Activated CD4-positive, CD25-positive, alpha-beta regulatory T cell treated with anti-CD3 and anti-CD28 coated beads, Interleukin-2, amount 50 U/mL, for 16 hours (primary cell): ENCODE results near the gene ICA1.

ENCODE experiments used
- DNase-seq: peaks from one replicate; pipeline ENCODE4 v3.0.0-alpha.2; 2020; ENCODE audit warnings: low read depth, low spot score

ICA1 gene

DNA sequence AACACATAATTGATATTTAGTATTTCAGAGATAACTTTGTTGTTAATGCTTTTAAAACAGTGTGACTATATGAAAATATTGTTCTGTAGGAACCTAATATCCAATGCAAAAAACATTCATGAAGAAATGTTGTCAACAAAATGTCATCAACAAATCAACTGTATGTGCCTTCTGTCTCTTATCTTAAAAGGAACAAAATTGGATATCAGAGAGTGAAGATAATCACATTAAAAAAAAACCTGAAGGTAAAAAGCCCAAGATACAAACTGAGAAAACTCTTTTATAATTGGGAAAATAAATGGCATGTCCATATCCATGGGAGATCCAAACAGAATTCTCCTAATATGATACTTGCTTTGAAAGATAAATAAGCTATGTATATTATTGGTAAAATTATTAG lies 33.9 kb downstream of the ICA1 start:
- no peak for DNase-seq

DNA sequence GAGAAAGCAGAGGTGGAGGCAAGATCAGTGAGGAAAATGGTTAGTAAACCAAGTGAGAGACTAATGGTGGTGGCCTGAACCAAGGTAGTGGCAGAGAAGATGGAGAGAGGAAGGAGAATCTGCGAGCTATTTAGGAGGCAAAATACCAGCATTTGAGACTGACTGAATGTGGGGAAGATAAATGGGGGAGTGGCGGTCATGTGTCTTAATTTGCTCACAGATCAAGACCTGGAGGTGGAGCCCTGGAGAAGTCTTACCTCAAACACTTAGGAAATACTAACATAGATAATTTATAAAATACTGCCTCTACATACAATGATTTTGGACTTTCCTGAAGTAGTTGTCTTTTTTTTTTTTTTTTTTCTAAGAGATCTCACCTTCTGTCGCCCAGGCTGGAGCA lies 34.7 kb downstream of the ICA1 start:
- no peak for DNase-seq

DNA sequence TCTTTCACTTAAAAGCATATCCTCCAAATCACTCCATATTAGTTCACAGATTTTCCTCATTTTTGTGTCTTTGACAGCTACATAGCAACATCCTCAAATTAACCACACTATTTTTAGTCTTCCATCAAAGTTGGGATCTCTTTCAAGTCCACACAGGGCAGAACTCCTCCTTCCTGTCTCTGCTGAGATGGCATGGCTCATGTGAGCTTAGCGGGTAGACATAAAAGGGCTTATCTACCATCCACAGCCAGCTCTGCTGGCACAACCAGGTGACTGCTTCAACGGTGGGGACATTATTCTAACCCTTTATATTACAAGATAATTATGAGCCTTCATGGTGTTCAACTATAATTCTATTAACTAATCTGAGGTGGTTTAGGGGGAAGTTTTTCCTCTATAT lies 35.5 kb downstream of the ICA1 start:
- no peak for DNase-seq

GRCh38 chr7:8221567-8221966 lies 40.4 kb downstream of the ICA1 start:
- DNase-seq = no peak

DNA sequence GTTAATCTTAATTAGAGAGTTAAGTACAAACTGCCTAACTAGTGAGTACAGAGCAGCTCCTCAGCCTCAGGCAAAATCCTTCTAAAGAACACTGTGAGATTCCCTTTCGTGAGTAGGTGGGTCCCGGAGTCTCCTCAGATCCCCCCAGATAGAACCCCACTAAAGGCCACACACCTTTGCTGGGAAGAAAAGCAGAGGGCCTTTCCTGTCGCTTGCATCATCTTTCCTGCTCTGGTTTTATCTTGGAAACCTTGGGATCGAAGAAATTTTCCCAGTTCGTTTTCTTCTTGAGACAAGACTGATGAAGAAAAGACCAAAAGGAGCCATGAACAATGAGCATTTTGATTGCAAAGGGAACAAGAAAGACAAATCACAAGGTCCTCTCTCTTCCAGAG lies 40.9 kb downstream of the ICA1 start:
- DNase-seq = no peak

DNA sequence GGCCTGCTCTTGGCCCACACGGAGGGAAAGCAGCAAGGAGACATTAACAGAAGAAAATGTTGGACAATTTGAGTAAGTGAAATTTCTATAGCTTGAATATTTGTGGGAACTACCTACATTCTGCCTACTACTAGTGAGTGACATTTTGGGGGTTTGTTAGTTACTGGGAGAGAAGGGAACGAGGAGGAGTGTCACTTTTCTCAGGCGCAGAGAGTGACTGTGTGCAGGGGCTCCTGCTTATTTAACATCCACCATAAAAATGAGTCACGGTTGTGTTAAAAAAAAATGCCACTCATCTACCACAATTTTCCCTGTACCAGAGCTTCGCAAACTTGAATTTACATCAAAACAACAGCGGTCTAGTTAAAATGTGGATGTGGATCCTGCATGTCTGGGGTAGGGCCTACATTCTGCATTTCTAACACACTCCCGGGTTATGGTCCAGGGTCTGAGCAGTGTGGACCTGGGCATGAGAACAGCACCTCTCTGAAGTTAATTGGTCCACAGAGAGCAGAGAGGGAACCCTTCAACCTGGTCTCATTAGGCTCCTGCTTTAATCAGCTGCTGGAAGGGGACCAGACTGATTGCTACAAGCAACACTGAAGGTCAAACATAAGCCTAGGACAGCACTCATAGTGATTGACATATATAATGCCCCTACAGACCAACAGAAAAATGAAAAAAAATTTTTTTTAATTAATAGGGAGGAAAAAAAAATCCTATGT lies 41.4 kb downstream of the ICA1 start:
- DNase-seq = no peak

DNA sequence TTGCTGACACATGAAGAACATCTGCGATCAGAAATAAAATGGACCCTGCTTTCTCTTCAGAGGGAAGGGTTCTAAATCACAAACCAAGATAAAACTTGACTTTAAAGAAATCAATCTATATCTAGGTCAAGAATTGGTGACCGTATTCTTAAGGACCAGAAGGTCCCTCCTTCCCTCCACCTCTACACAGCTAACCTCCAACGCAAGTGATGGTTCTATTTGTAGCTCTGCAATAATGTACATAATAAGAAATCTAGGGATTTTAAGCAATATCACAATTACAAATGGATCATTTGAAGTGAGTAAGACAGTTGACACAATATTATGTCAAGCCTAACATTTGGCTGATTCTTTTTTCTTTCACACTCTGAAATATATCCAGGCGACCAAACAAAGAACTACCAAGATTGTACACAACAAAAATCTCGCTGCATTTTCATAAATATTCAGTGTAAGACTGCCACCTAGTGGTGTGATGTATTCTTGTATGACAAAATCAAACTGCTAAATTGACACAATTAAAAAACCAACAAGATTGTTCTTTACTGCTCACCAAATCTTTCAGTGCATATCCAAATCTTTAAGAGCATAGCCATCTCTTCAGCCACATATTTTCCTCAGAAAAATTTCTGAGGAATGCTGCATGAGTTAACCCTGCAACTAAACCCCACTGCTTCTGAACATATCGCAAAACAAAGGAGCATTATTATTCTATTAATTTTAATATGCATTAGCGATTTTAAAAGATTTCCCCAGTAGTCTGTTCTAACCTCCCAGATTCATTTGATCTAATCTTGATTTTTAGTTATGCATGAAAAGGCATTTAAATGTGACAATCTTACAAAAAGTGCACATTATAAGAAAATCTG lies 44.5 kb downstream of the ICA1 start:
- no peak for DNase-seq

- no peak for DNase-seq
Observed at GRCh38 chr7:8216334-8216690, 45.7 kb downstream of the ICA1 start.

- no peak for DNase-seq
Observed at GRCh38 chr7:8215648-8216333, 46.2 kb downstream of the ICA1 start.

- DNase-seq = no peak
Observed at GRCh38 chr7:8214244-8214824, 47.6 kb downstream of the ICA1 start.

DNA sequence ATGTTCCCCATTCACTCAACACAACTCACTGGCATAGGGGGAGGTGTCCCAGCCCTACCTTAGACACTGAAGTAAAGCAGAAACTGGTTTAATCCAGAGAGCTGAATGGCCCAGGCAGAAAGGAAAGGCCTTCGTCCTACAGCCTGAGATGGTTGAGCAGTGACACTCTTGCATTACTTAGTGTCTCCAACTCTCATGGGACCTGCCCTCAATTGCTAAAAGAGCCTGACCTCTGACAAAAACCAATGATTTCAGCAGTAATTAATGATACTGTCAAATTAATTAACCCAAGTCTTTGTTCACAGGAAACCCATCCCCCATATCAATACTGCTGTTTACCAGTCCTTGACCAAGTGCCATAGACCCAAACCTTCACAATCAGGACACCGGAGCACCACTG lies 48.6 kb downstream of the ICA1 start:
- no peak for DNase-seq

DNA sequence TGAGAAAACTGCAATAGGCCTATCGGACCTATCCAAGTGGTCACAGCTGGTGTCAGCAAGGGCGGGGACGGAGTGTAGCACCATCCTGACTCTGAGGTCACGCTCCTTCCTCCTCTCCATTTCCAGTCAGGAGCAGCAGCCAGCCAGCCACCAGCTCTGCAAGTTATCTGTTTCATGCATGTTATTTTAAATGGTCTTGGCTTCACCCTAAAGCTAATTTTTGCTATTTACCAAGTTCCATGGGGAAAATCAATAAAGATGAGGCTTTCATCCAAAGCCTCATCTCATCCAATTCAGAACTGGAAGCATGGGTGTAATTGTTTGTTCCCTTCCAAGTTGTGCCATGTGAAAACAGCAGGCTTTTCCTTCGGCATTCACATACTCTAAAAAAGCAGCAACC lies 49.3 kb downstream of the ICA1 start:
- DNase-seq = no peak

DNA sequence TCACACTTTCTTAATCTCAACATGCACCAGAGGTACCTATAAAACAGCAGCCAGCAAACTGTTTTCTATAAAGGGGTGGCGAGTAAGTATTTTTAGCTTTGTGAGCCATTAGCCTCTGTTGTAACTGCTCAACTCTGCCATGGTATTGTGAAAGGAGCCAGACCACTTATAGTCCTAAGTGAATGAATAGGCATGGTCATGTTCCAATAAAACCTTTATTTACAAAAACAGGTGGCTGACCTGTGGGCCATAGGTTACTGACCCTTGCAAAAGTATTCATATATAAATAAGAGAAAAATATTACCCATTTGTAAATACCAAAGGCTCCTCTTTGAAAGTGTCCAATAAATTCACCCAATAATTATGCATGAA lies 50.3 kb downstream of the ICA1 start:
- DNase-seq = no peak

- no peak for DNase-seq
Observed at GRCh38 chr7:8210845-8211724, 50.9 kb downstream of the ICA1 start.

GRCh38 chr7:8209353-8209752 lies 52.6 kb downstream of the ICA1 start:
- DNase-seq = no peak

GRCh38 chr7:8208816-8209215 lies 53.2 kb downstream of the ICA1 start:
- no peak for DNase-seq

- DNase-seq = no peak
Observed at GRCh38 chr7:8206956-8207355, 55.0 kb downstream of the ICA1 start.

- no peak for DNase-seq
Observed at GRCh38 chr7:8205537-8205936, 56.4 kb downstream of the ICA1 start.

- DNase-seq = no peak
Observed at GRCh38 chr7:8205031-8205387, 57.0 kb downstream of the ICA1 start.

GRCh38 chr7:8204339-8205030 lies 57.5 kb downstream of the ICA1 start:
- DNase-seq = no peak
